Cardiac atrium fibroblast (primary cell): ENCODE measurements around the gene SPRY2. TPM values are rescaled to one million over a fixed set of nuclear protein-coding genes. Genes with fewer than 3 reads are reported as not detected.

Experiments used
- total RNA-seq: library from RNA; depleted of rRNA; stranded (reverse); fragments of >200 nt; gene quantifications from 2 replicates; pipeline ENCODE4 v1.2.3, GENCODE V29; 2015

SPRY2 gene, protein sequence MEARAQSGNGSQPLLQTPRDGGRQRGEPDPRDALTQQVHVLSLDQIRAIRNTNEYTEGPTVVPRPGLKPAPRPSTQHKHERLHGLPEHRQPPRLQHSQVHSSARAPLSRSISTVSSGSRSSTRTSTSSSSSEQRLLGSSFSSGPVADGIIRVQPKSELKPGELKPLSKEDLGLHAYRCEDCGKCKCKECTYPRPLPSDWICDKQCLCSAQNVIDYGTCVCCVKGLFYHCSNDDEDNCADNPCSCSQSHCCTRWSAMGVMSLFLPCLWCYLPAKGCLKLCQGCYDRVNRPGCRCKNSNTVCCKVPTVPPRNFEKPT
- total RNA-seq, result 71.4 and 99.6 TPM in 2 replicates

GRCh38 chr13:80341101-80341755 lies at the start of gene SPRY2:
Gene SPRY2, minus strand, starts transcription at chr13:80341126. Its CDS starts 3,421 bp downstream, at chr13:80337705.

